Endothelial cell of umbilical vein (primary cell): ENCODE results near the gene CYP2F1. TPM values are rescaled to one million over a fixed set of nuclear protein-coding genes. Genes with fewer than 3 reads are reported as not detected.

Experiments used
- BruUV-seq: library from RNA; stranded (reverse); fragments of 400-500 nt; replicated peaks from 2 replicates; lab custom pipeline; 2021; lab: Mats Ljungman, UMichigan
- CTCF ChIA-PET: fragments of 300-600, 350-600 bp; sonication (Branson Sonifier 250); formaldehyde crosslinking; loops from one replicate; lab custom pipeline; 2021; ENCODE audit warnings: antibody characterized with exemption, inconsistent platforms; lab: Charles Lee
- POLR2A ChIA-PET: fragments of 300-600, 350-600 bp; sonication (Branson Sonifier 250); formaldehyde crosslinking; loops from one replicate; lab custom pipeline; 2021; ENCODE audit warnings: antibody characterized with exemption, inconsistent platforms; lab: Charles Lee
- DNase-seq: peaks from one replicate; pipeline ENCODE4 v3.0.0-alpha.2; 2011; ENCODE audit warnings: low read depth, low spot score
- FAIRE-seq: peaks from 2 replicates; lab custom pipeline; 2011; peaks lifted over from hg19 to GRCh38; lab: Jason Lieb, UNC
- H2AFZ ChIP-seq: 2 replicates; pipeline ENCODE4 v1.6.0; 2012; ENCODE audit warnings: low read depth, low read length, control low read depth, inconsistent platforms
- H3K27ac ChIP-seq: 2 replicates; pipeline ENCODE4 v1.5.1; 2011; ENCODE audit warnings: low read depth, mild to moderate bottlenecking, control low read depth, low read length, moderate library complexity; ENCODE audit not compliant: insufficient read depth
- H3K27me3 ChIP-seq, 2 experiments: 2 replicates each; pipeline versions ENCODE4 v1.6.0 to v1.6.1; 2011; ENCODE audit warnings: low read length in 2 of 2, mixed read lengths in 1 of 2; ENCODE audit not compliant: control insufficient read depth in 2 of 2, insufficient read depth in 2 of 2
- H3K36me3 ChIP-seq, 2 experiments: 2 replicates in 1 of 2; 3 replicates in 1 of 2; pipeline ENCODE4 v1.5.1; 2011; ENCODE audit warnings: low read length in 2 of 2, mild to moderate bottlenecking in 1 of 2, moderate library complexity in 1 of 2; ENCODE audit not compliant: control insufficient read depth in 2 of 2, insufficient read depth in 2 of 2; ENCODE audit errors: extremely low read depth in 1 of 2
- H3K4me1 ChIP-seq: 3 replicates; pipeline ENCODE4 v1.5.1; 2011; ENCODE audit warnings: mild to moderate bottlenecking, low read length; ENCODE audit not compliant: control insufficient read depth, insufficient read depth; ENCODE audit errors: extremely low read depth
- H3K4me2 ChIP-seq: 2 replicates; pipeline ENCODE4 v1.6.1; 2011; ENCODE audit warnings: low read length, control low read depth, mixed read lengths; ENCODE audit not compliant: insufficient read depth
- H3K4me3 ChIP-seq, 3 experiments: fragments of 200-600 bp in 1 of 3; sonication (generic), shearing (Covaris generic) in 1 of 3; replicated peaks in 1 of 3; 2 replicates each; pipeline ENCODE4 v1.5.1; 2011 to 2016; ENCODE audit warnings: control low read depth in 3 of 3, low read length in 3 of 3, mild to moderate bottlenecking in 2 of 3, inconsistent platforms in 1 of 3, low read depth in 1 of 3, moderate library complexity in 1 of 3; ENCODE audit not compliant: insufficient read depth in 1 of 3
- H3K79me2 ChIP-seq: 2 replicates; pipeline ENCODE4 v1.6.0; 2012; ENCODE audit warnings: low read length, inconsistent platforms; ENCODE audit not compliant: control insufficient read depth, insufficient read depth
- H3K9ac ChIP-seq: replicated peaks from 2 replicates; pipeline ENCODE3; 2011; ENCODE audit warnings: low read length, control low read depth; ENCODE audit not compliant: insufficient read depth; ENCODE audit errors: extremely low read depth
- H3K9me1 ChIP-seq: replicated peaks from 3 replicates; pipeline ENCODE4 v1.6.0; 2011; ENCODE audit warnings: mild to moderate bottlenecking, low read length; ENCODE audit not compliant: control insufficient read depth, insufficient read depth; ENCODE audit errors: extremely low read depth
- H3K9me3 ChIP-seq: replicated peaks from 2 replicates; pipeline ENCODE4 v1.5.1; 2012; ENCODE audit warnings: low read length, inconsistent platforms; ENCODE audit not compliant: control insufficient read depth, insufficient read depth
- H4K20me1 ChIP-seq: replicated peaks from 2 replicates; pipeline ENCODE3; 2011; ENCODE audit warnings: mild to moderate bottlenecking, low read length; ENCODE audit not compliant: control insufficient read depth, insufficient read depth; ENCODE audit errors: extremely low read depth
- FOS ChIP-seq: IDR thresholded peaks from 2 replicates; pipeline ENCODE4 v1.6.1; 2011; ENCODE audit warnings: mild to moderate bottlenecking, low read length, moderate library complexity, borderline replicate concordance; ENCODE audit not compliant: insufficient read depth
- GATA2 ChIP-seq: IDR thresholded peaks from 2 replicates; pipeline ENCODE4 v1.7.0; 2011; ENCODE audit warnings: low read depth, mild to moderate bottlenecking, moderate library complexity, mixed read lengths, low read length; ENCODE audit not compliant: insufficient read length, insufficient read depth
- MAX ChIP-seq: IDR thresholded peaks from 2 replicates; pipeline ENCODE4 v1.6.1; 2011; ENCODE audit not compliant: insufficient read depth, insufficient read length
- MYC ChIP-seq: IDR thresholded peaks from one replicate; pipeline ENCODE4 v1.6.1; 2011; ENCODE audit warnings: mild to moderate bottlenecking, low read depth, low read length
- POLR2A ChIP-seq: IDR thresholded peaks from 2 replicates; pipeline ENCODE4 v1.6.1; 2012; ENCODE audit warnings: low read depth, mild to moderate bottlenecking, control low read depth, low read length
- POLR2AphosphoS5 ChIP-seq: IDR thresholded peaks from 2 replicates; pipeline ENCODE4 v1.6.1; 2012; ENCODE audit warnings: low read depth, mild to moderate bottlenecking, control low read depth, low read length, moderate library complexity; ENCODE audit not compliant: insufficient read depth
- dilution Hi-C: fragments of 300-500 bp; cut with MboI; formaldehyde crosslinking; loops from one replicate; pipeline ENCODE4 v1.15.0; 2019; ENCODE audit warnings: low sequenced_read_pairs; ENCODE audit not compliant: extremely low pct_ligation_motif_present
- intact Hi-C: fragments of 100-400 bp; cut with micrococcal nuclease; formaldehyde crosslinking; loops from one replicate; pipeline ENCODE4 v1.10.0; 2022
- polyA plus RNA-seq, 4 experiments: library from polyadenylated mRNA; depleted of rRNA in 3 of 4; stranded (reverse) in 3 of 4; unstranded in 1 of 4; fragments of >200 nt; gene quantifications; 2 replicates each; pipeline versions ENCODE4 v1.2.1 to v1.2.3, GENCODE V29; 2011 to 2012; ENCODE audit warnings: missing spikeins in 1 of 4
- total RNA-seq: library from RNA; stranded (reverse); gene quantifications from 2 replicates; pipeline ENCODE4 v1.2.3, GENCODE V29; 2021

The CYP2F1 gene
- total and polyA plus RNA-seq, 2 donors (not counting 3 experiments of a cell fraction or from before 2014, with no cell fraction given), result not detected

- CTCF ChIA-PET, result interaction anchor here (1.7 kb wide), 1 partner anchor 15 kb away, joined by 3 read pairs; no protein-coding TSS in a partner anchor
Measured at GRCh38 chr19:41111296-41111695, 2.9 kb upstream of the CYP2F1 start.

GRCh38 chr19:41111750-41112295 is 2.4 kb upstream of the CYP2F1 start:
- TF ChIP-seq POLR2AphosphoS5, result no peak
- Histone ChIP-seq H3K27ac (no peak overlapping the region), H3K9ac (no peak overlapping the region), H3K9me1 (no peaks in the 10 kb centered on the region), H3K36me3 (no peaks in the 10 kb centered on the region), H3K9me3 (no peaks in the 10 kb centered on the region), H3K4me3 (no peak overlapping the region), H3K4me2 (no peak overlapping the region), H2AFZ (no peak overlapping the region), H4K20me1 (no peaks in the 10 kb centered on the region), H3K79me2 (no peaks in the 10 kb centered on the region), H3K27me3 (peaks cover 0 to 2% of the 10 kb centered on the region in 2 experiments), H3K4me1 (no peaks in the 10 kb centered on the region)
- ChIA-PET POLR2A (no interaction called here), CTCF (no interaction called here)
- no peak for FAIRE-seq
- dilution Hi-C loops, result no loop called here
- DNase-seq, result no peak
- BruUV-seq, result no TSS peak
- intact Hi-C loops, result no loop called here

More at GRCh38 chr19:41111296-41111695, 2.9 kb upstream of the CYP2F1 start:
- Histone ChIP-seq H3K36me3 (no peaks in the 10 kb centered on the region), H3K27me3 (peaks cover 0 to 2% of the 10 kb centered on the region in 2 experiments), H4K20me1 (no peaks in the 10 kb centered on the region), H3K4me3 (no peak overlapping the region), H3K4me2 (no peak overlapping the region), H3K27ac (no peak overlapping the region), H2AFZ (no peak overlapping the region), H3K9ac (no peak overlapping the region), H3K4me1 (no peaks in the 10 kb centered on the region), H3K79me2 (no peaks in the 10 kb centered on the region), H3K9me3 (no peaks in the 10 kb centered on the region), H3K9me1 (no peaks in the 10 kb centered on the region)
- DNase-seq (no peak), FAIRE-seq (no peak)
- BruUV-seq, result no TSS peak
- POLR2A ChIA-PET, result no interaction called here
- dilution Hi-C loops, result no loop called here
- TF ChIP-seq GATA2 (no peak), MAX (no peak), FOS (no peak), POLR2AphosphoS5 (no peak), POLR2A (no peak), MYC (no peak)
- intact Hi-C loops, result no loop called here
